HG02610 (cell line): ENCODE data around the gene ARHGAP9.
"Not testable (repeated sequence)": the region's sequence is repeated elsewhere in the genome, so short reads cannot be mapped to it uniquely, and the experiment has no call there.

Source experiments
- ATAC-seq: cut with Tn5 transposase; IDR thresholded peaks from one replicate; pipeline ENCODE4 v1.9.1; 2021; ENCODE audit warnings: mild to moderate bottlenecking, moderate library complexity; ENCODE audit not compliant: unreplicated experiment

Gene ARHGAP9

GRCh38 chr12:57517718-57518117 lies 38.1 kb upstream of the ARHGAP9 start:
- not testable (repeated sequence) for ATAC-seq

GRCh38 chr12:57517187-57517586 lies 37.5 kb upstream of the ARHGAP9 start:
- no peak for ATAC-seq

GRCh38 chr12:57516617-57517153 lies 37.0 kb upstream of the ARHGAP9 start:
- ATAC-seq: no peak

GRCh38 chr12:57515934-57516541 lies 36.4 kb upstream of the ARHGAP9 start:
- no peak for ATAC-seq

GRCh38 chr12:57515408-57515933 lies 35.8 kb upstream of the ARHGAP9 start:
- no peak for ATAC-seq

GRCh38 chr12:57514720-57515407 lies 35.2 kb upstream of the ARHGAP9 start:
- no peak for ATAC-seq

GRCh38 chr12:57514246-57514645 lies 34.6 kb upstream of the ARHGAP9 start:
- not testable (repeated sequence) for ATAC-seq

- not testable (repeated sequence) for ATAC-seq
Observed at GRCh38 chr12:57513677-57514076, 34.0 kb upstream of the ARHGAP9 start.

- no peak for ATAC-seq
Observed at GRCh38 chr12:57513266-57513665, 33.6 kb upstream of the ARHGAP9 start.

- no peak for ATAC-seq
Observed at GRCh38 chr12:57512665-57513064, 33.0 kb upstream of the ARHGAP9 start.

GRCh38 chr12:57511588-57512325 lies 32.1 kb upstream of the ARHGAP9 start:
- ATAC-seq: no peak

GRCh38 chr12:57511161-57511560 lies 31.5 kb upstream of the ARHGAP9 start:
- no peak for ATAC-seq

GRCh38 chr12:57507796-57508195 lies 28.1 kb upstream of the ARHGAP9 start:
- not testable (repeated sequence) for ATAC-seq

- ATAC-seq: not testable (repeated sequence)
Observed at GRCh38 chr12:57506541-57506940, 26.9 kb upstream of the ARHGAP9 start.

- ATAC-seq: not testable (repeated sequence)
Observed at GRCh38 chr12:57502311-57502969, 22.8 kb upstream of the ARHGAP9 start.

GRCh38 chr12:57500213-57500612 lies 20.5 kb upstream of the ARHGAP9 start:
- no peak for ATAC-seq

- ATAC-seq: no peak
Observed at GRCh38 chr12:57498571-57498970, 18.9 kb upstream of the ARHGAP9 start.

GRCh38 chr12:57498132-57498502 lies 18.5 kb upstream of the ARHGAP9 start:
- no peak for ATAC-seq

- ATAC-seq: no peak
Observed at GRCh38 chr12:57497223-57498131, 17.8 kb upstream of the ARHGAP9 start.

GRCh38 chr12:57496822-57497221 lies 17.2 kb upstream of the ARHGAP9 start:
- peak; percentile 88 for ATAC-seq
